OCI-LY1 (cell line): Measurements from ENCODE around the gene HILPDA.
"Not testable (repeated sequence)": the region's sequence is repeated elsewhere in the genome, so short reads cannot be mapped to it uniquely, and the experiment has no call there.

Experiments used
- H2AFZ ChIP-seq: fragments of 200-600 bp; sonication (generic), shearing (Covaris generic); 2 replicates; pipeline ENCODE4 v1.6.0; 2014; ENCODE audit warnings: antibody characterized with exemption, mild to moderate bottlenecking, low read length
- H3F3A ChIP-seq: fragments of 200-600 bp; sonication (generic), shearing (Covaris generic); 2 replicates; pipeline ENCODE4 v1.6.0; 2014; ENCODE audit warnings: mild to moderate bottlenecking, antibody characterized with exemption, low read length, moderate library complexity; ENCODE audit not compliant: insufficient read depth
- H3K27ac ChIP-seq: fragments of 200-600 bp; sonication (generic); 2 replicates; pipeline ENCODE4 v1.5.1; 2014; ENCODE audit warnings: low read length, mixed run types, mild to moderate bottlenecking, low read depth; ENCODE audit not compliant: poor library complexity, severe bottlenecking
- H3K27me3 ChIP-seq: fragments of 200-600 bp; sonication (generic); 2 replicates; pipeline ENCODE4 v1.6.0; 2014; ENCODE audit warnings: antibody characterized with exemption, mild to moderate bottlenecking, low read length, moderate library complexity; ENCODE audit not compliant: insufficient read depth
- H3K36me3 ChIP-seq: fragments of 200-600 bp; sonication (generic); 2 replicates; pipeline ENCODE4 v1.6.1; 2014; ENCODE audit warnings: mild to moderate bottlenecking, antibody characterized with exemption, low read length, moderate library complexity, mixed read lengths; ENCODE audit not compliant: insufficient read depth
- H3K4me1 ChIP-seq: fragments of 200-600 bp; sonication (generic); 2 replicates; pipeline ENCODE4 v1.5.1; 2014; ENCODE audit warnings: mild to moderate bottlenecking, low read length, moderate library complexity; ENCODE audit not compliant: insufficient read depth, severe bottlenecking
- H3K4me2 ChIP-seq: fragments of 200-600 bp; sonication (generic), shearing (Covaris generic); 2 replicates; pipeline ENCODE4 v1.6.1; 2014; ENCODE audit warnings: low read length
- H3K4me3 ChIP-seq: fragments of 200-600 bp; sonication (generic); 2 replicates; pipeline ENCODE4 v1.5.1; 2014; ENCODE audit warnings: low read length, low read depth, mild to moderate bottlenecking, mixed read lengths; ENCODE audit not compliant: poor library complexity, severe bottlenecking
- H3K79me2 ChIP-seq: fragments of 200-600 bp; shearing (Covaris generic); 2 replicates; pipeline ENCODE4 v1.6.1; 2016; ENCODE audit warnings: mixed run types, low read length, mixed read lengths; ENCODE audit not compliant: insufficient read depth
- H3K9ac ChIP-seq: fragments of 200-600 bp; sonication (generic), shearing (Covaris generic); 2 replicates; pipeline ENCODE4 v1.6.1; 2014; ENCODE audit warnings: mild to moderate bottlenecking, low read length, mixed read lengths
- H3K9me2 ChIP-seq: fragments of 200-600 bp; sonication (generic), shearing (Covaris generic); 2 replicates; pipeline ENCODE4 v1.6.1; 2014; ENCODE audit warnings: low read depth, mild to moderate bottlenecking, low read length, mixed read lengths
- H3K9me3 ChIP-seq: fragments of 200-600 bp; shearing (Covaris generic); 2 replicates; pipeline ENCODE4 v1.6.1; 2014; ENCODE audit warnings: low read length, mixed read lengths
- H4K20me1 ChIP-seq: fragments of 200-600 bp; sonication (generic), shearing (Covaris generic); 2 replicates; pipeline ENCODE4 v1.6.0; 2016; ENCODE audit warnings: mild to moderate bottlenecking, low read length; ENCODE audit not compliant: insufficient read depth
- CTCF ChIP-seq: fragments of 200-600 bp; sonication (generic), shearing (Covaris generic); IDR thresholded peaks from 2 replicates; pipeline ENCODE4 v1.5.1; 2017; ENCODE audit warnings: mild to moderate bottlenecking, antibody characterized with exemption, low read length, moderate library complexity, mixed read lengths

The HILPDA gene

GRCh38 chr7:128476402-128477335, 21.0 kb downstream of the HILPDA start, which contains the start of gene METTL2B:
Gene METTL2B (plus strand): TSS chr7:128476748. CDS start chr7:128476766, 18 bp downstream.
- not testable (repeated sequence) for H3K9me3 ChIP-seq, H4K20me1 ChIP-seq, H3K9me2 ChIP-seq, H3K27me3 ChIP-seq, H3F3A ChIP-seq
- peak; percentile 65 for TF ChIP-seq CTCF
- H2AFZ ChIP-seq, result peak within 1 kb of the TSS; percentile 32; the same call in 1 of the 2 replicates
- peaks cover 30% of the 10 kb centered on the region for H3K36me3 ChIP-seq
- peaks cover 18% of the 10 kb centered on the region for H3K79me2 ChIP-seq
- H3K4me3 ChIP-seq, result peak within 1 kb of the TSS; percentile 72
- H3K27ac ChIP-seq, result peak within 1 kb of the TSS; percentile 81
- peak within 1 kb of the TSS; percentile 88 for H3K4me2 ChIP-seq
- H3K4me1 ChIP-seq, result peaks cover 26% of the 10 kb centered on the region
- peak within 1 kb of the TSS; percentile 78 for H3K9ac ChIP-seq

GRCh38 chr7:128477336-128477690, 21.6 kb downstream of the HILPDA start:
- H3K4me3 ChIP-seq, result peak overlapping the region; percentile 72
- not testable (repeated sequence) for H3K9me3 ChIP-seq, H3F3A ChIP-seq, H3K9me2 ChIP-seq, H4K20me1 ChIP-seq, H3K27me3 ChIP-seq, H2AFZ ChIP-seq
- H3K36me3 ChIP-seq, result peaks cover 37% of the 10 kb centered on the region
- H3K4me1 ChIP-seq, result peaks cover 26% of the 10 kb centered on the region
- H3K79me2 ChIP-seq, result peaks cover 18% of the 10 kb centered on the region
- H3K9ac ChIP-seq, result peak overlapping the region; percentile 78
- peak overlapping the region; percentile 81 for H3K27ac ChIP-seq
- peak overlapping the region; percentile 88 for H3K4me2 ChIP-seq

DNA sequence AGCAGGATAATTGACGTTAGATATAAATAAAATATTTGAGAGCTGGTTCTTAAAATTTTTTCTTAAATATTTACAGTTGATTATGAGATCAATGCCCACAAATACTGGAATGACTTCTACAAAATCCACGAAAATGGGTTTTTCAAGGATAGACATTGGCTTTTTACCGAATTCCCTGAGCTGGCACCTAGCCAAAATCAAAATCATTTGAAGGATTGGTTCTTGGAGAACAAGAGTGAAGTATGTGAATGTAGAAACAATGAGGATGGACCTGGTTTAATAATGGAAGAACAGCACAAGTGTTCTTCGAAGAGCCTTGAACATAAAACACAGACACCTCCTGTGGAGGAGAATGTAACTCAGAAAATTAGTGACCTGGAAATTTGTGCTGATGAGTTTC, 23.4 kb downstream of the HILPDA start:
- peaks cover 26% of the 10 kb centered on the region for H3K4me1 ChIP-seq
- not testable (repeated sequence) for H3K9ac ChIP-seq, H2AFZ ChIP-seq, H3K4me2 ChIP-seq, H3K4me3 ChIP-seq, H4K20me1 ChIP-seq, H3F3A ChIP-seq, H3K9me2 ChIP-seq, H3K27ac ChIP-seq, H3K27me3 ChIP-seq, H3K9me3 ChIP-seq
- peaks cover 51% of the 10 kb centered on the region for H3K36me3 ChIP-seq
- peaks cover 18% of the 10 kb centered on the region for H3K79me2 ChIP-seq

DNA sequence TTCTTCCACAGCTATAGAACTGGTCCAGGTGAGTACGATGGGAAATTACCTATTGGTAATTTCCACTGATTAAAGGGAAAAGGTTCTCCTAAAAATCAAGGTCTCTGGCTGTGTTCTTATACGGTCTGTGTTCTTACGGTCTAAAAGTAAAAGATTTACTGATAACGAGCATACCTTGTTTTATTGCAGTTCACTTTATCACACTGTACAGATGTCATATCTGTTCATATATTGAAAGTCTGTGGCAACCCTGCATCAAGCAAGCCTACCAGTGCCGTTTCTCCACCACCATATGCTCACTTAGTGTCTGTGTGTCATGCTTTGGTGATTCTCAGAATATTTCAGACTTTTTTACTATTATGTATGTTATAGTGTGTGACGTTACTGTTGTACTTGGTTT, 32.5 kb downstream of the HILPDA start:
- not testable (repeated sequence) for H3K9me3 ChIP-seq, H3K27me3 ChIP-seq, H3K9me2 ChIP-seq, H2AFZ ChIP-seq, H3F3A ChIP-seq, H3K4me3 ChIP-seq, H4K20me1 ChIP-seq, H3K9ac ChIP-seq, H3K4me1 ChIP-seq, H3K4me2 ChIP-seq, H3K79me2 ChIP-seq, H3K27ac ChIP-seq
- peaks cover 59% of the 10 kb centered on the region for H3K36me3 ChIP-seq
